Liver (tissue), 3 donors: Measurements from ENCODE around the gene ASB1.

Experiments used
- CTCF ChIP-seq: fragments of 150-350 bp; IDR thresholded peaks from 2 replicates; pipeline ENCODE4 v1.5.1; 2017; ENCODE audit warnings: improper control_type of control experiment, low read depth, low read length; ENCODE audit not compliant: missing input control
- EGR1 ChIP-seq, 2 donors: IDR thresholded peaks; 2 replicates each; pipeline ENCODE4 v1.6.1; 2016 to 2018; ENCODE audit warnings: antibody characterized with exemption in 2 of 2, low read depth in 2 of 2
- FOXA1 ChIP-seq: IDR thresholded peaks from 2 replicates; pipeline ENCODE4 v1.6.1; 2016; ENCODE audit warnings: antibody characterized with exemption
- GABPA ChIP-seq, 2 donors: IDR thresholded peaks in 1 of 2; conservative IDR thresholded peaks in 1 of 2; 2 replicates each; pipeline ENCODE4 v1.6.1; 2016; ENCODE audit warnings: antibody characterized with exemption in 2 of 2, mild to moderate bottlenecking in 1 of 2, moderate library complexity in 1 of 2
- JUND ChIP-seq, 2 donors: IDR thresholded peaks; 2 replicates each; pipeline ENCODE4 v1.6.1; 2016; ENCODE audit warnings: antibody characterized with exemption in 2 of 2
- NR2F2 ChIP-seq: IDR thresholded peaks from 2 replicates; pipeline ENCODE4 v1.6.1; 2016; ENCODE audit warnings: antibody characterized with exemption
- RAD21 ChIP-seq, 2 donors: IDR thresholded peaks; 2 replicates each; pipeline ENCODE4 v1.6.1; 2016; ENCODE audit warnings: antibody characterized with exemption in 2 of 2, mild to moderate bottlenecking in 2 of 2
- SP1 ChIP-seq: IDR thresholded peaks from 2 replicates; pipeline ENCODE4 v1.6.1; 2018; ENCODE audit warnings: antibody characterized with exemption, mild to moderate bottlenecking
- YY1 ChIP-seq: IDR thresholded peaks from 2 replicates; pipeline ENCODE4 v1.6.1; 2016; ENCODE audit warnings: antibody characterized with exemption, mild to moderate bottlenecking
- ZBTB33 ChIP-seq: IDR thresholded peaks from 2 replicates; pipeline ENCODE4 v1.6.1; 2016; ENCODE audit warnings: antibody characterized with exemption
- TF ChIP-seq, protein P1 (sequence below): IDR thresholded peaks from 2 replicates; pipeline ENCODE4 v1.6.1; 2016; ENCODE audit warnings: antibody characterized with exemption, mild to moderate bottlenecking
- TF ChIP-seq, protein P2 (sequence below): IDR thresholded peaks from 2 replicates; pipeline ENCODE4 v1.6.1; 2016; ENCODE audit warnings: antibody characterized with exemption
- TF ChIP-seq, protein P3 (sequence below): IDR thresholded peaks from 2 replicates; pipeline ENCODE4 v1.6.1; 2016; ENCODE audit warnings: antibody characterized with exemption
- donor health status: healthy.
- donor health status: healthy.

- TF ChIP-seq CTCF = peak; percentile 79
- TF ChIP-seq RAD21 (IDR thresholded peaks at IDR 0.05) = peak; percentile 93 to 97
- TF ChIP-seq NR2F2 = no peak
- TF ChIP-seq YY1 = no peak
- no peak for TF ChIP-seq ZBTB33
- TF ChIP-seq JUND (IDR thresholded peaks at IDR 0.05) = no peak
- no peak for TF ChIP-seq EGR1 (IDR thresholded peaks at IDR 0.05; ENCODE audit: low read depth in 2 of 2)
- TF ChIP-seq, protein P1, sequence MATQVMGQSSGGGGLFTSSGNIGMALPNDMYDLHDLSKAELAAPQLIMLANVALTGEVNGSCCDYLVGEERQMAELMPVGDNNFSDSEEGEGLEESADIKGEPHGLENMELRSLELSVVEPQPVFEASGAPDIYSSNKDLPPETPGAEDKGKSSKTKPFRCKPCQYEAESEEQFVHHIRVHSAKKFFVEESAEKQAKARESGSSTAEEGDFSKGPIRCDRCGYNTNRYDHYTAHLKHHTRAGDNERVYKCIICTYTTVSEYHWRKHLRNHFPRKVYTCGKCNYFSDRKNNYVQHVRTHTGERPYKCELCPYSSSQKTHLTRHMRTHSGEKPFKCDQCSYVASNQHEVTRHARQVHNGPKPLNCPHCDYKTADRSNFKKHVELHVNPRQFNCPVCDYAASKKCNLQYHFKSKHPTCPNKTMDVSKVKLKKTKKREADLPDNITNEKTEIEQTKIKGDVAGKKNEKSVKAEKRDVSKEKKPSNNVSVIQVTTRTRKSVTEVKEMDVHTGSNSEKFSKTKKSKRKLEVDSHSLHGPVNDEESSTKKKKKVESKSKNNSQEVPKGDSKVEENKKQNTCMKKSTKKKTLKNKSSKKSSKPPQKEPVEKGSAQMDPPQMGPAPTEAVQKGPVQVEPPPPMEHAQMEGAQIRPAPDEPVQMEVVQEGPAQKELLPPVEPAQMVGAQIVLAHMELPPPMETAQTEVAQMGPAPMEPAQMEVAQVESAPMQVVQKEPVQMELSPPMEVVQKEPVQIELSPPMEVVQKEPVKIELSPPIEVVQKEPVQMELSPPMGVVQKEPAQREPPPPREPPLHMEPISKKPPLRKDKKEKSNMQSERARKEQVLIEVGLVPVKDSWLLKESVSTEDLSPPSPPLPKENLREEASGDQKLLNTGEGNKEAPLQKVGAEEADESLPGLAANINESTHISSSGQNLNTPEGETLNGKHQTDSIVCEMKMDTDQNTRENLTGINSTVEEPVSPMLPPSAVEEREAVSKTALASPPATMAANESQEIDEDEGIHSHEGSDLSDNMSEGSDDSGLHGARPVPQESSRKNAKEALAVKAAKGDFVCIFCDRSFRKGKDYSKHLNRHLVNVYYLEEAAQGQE = no peak
- TF ChIP-seq, protein P2, sequence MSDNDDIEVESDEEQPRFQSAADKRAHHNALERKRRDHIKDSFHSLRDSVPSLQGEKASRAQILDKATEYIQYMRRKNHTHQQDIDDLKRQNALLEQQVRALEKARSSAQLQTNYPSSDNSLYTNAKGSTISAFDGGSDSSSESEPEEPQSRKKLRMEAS = no peak
- no peak for TF ChIP-seq GABPA (IDR thresholded peaks at IDR 0.05 in 1 of 2, conservative IDR thresholded peaks at IDR 0.05 in 1 of 2)
- TF ChIP-seq SP1 = no peak
- TF ChIP-seq, protein P3, sequence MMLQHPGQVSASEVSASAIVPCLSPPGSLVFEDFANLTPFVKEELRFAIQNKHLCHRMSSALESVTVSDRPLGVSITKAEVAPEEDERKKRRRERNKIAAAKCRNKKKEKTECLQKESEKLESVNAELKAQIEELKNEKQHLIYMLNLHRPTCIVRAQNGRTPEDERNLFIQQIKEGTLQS = no peak
- no peak for TF ChIP-seq FOXA1
These were observed 36.2 kb downstream of the ASB1 start for GRCh38 chr2:238462782-238463396.
